HG03342 (cell line): ENCODE data around the gene TMEM238.
A peak's percentile ranks its signal among the peaks of the same experiment; 100 is the strongest.
"Not testable (repeated sequence)": the region's sequence is repeated elsewhere in the genome, so short reads cannot be mapped to it uniquely, and the experiment has no call there.

Source experiments
- ATAC-seq: cut with Tn5 transposase; IDR thresholded peaks from one replicate; pipeline ENCODE4 v1.9.1; 2021; ENCODE audit warnings: mild to moderate bottlenecking, moderate library complexity; ENCODE audit not compliant: unreplicated experiment

The TMEM238 gene, protein sequence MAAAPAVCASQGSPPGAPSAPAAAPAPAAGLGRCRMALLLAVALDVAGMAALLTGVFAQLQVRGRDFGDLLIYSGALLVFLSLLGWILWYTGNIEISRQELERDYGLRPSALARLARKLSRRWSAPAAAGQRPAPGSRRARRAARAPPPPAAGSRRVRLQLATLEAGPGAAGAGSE

GRCh38 chr19:55384131-55384919 lies at the start of gene TMEM238:
TSS of gene TMEM238 (minus strand) at chr19:55384292. CDS start at chr19:55384259, 33 bp downstream.
- ATAC-seq: no peak

GRCh38 chr19:55433292-55433691 lies 49.2 kb upstream of the TMEM238 start:
- ATAC-seq: no peak

DNA sequence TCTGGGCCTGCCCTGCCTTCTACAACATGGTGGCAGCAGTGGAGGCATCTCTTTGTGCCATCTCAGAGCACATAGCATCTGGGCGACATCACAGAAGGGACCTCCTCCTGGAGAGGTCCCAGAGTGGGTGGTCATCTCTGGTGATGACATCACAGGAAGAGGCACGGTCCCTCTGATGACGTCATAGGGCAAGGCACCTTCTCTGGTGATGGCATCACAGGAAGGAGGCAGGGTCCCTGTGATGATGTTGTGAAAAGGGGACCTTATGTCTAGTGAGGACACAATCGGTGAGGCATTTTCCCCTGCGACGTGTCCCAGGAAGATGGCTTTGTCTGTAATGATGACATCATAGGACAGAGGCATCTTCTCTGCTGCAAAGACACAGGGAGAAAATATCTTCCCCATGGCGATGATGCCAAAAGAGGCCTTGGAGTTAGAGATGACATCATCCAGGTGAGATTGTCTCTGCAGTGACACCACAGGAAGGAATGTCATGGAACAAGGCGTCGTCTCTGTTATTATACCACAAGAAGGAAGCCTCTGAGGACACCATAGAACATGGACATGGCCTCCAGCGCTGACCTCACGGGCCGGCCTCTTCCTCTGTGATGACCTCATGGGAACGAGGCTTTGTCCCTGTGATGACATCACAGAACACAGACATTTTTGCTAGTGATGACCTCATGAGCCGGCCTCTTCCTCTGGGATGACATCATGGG lies 48.3 kb upstream of the TMEM238 start:
- no peak for ATAC-seq

DNA sequence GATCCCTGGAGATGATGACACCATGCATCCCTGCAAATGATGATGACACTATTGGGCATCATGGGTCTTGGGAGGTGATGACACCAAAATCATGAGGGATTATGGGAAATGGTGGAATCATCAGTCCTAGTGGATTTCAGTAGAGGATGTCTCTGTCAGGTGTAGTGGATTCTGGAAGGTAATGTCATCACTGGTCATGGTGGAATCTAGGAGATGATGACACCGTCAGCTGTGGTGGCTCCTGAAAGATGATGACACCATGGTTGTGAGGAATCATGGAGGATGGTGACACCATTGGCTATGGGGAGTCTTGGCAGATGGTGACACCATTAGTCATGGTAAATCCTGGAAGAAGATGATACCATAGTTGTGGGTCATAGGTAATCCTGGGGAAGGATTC lies 47.1 kb upstream of the TMEM238 start:
- ATAC-seq: no peak

- ATAC-seq: no peak
Observed at GRCh38 chr19:55426042-55426441, 42.0 kb upstream of the TMEM238 start.

- ATAC-seq: no peak
Observed at GRCh38 chr19:55424518-55424917, 40.4 kb upstream of the TMEM238 start.

DNA sequence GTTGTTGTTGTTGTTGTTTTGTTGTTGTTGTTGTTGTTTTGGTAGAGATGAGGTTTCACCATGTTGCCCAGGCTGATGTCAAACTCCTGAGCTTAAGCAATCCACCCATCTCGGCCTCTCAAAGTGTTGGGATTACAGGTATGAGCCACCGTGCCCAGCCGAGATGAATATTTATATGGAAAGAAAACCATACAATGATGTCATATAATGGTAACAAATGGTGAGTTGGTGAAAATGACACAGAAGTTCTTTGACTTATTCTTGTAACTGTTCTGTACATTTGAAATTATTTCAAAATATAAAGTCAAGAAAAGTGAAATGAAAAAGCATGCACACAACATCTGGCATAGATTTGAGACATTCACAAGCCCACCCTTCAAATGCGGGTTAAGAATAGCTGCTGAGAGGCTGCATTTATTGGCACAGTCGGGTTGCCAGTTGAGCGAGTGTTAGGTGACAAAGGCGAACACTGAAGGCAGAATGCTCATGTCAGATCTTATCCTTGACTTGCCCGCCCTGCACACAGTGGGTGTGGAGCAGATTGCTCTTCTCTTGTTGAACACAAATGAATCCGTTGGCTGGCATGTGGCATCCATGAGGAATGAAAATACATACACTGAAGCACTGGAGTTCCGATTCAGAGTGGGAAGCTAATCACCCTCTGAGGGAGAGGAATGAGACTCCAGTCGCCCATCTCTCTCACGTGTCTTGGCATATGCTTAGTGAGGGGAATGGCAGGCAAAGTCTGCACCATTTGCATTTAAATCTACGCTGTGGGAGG lies 39.3 kb upstream of the TMEM238 start:
- ATAC-seq: no peak

- ATAC-seq: not testable (repeated sequence)
Observed at GRCh38 chr19:55421281-55421680, 37.2 kb upstream of the TMEM238 start.

GRCh38 chr19:55419624-55420236 lies 35.6 kb upstream of the TMEM238 start:
- ATAC-seq: no peak

GRCh38 chr19:55419103-55419502 lies 35.0 kb upstream of the TMEM238 start:
- ATAC-seq: no peak

DNA sequence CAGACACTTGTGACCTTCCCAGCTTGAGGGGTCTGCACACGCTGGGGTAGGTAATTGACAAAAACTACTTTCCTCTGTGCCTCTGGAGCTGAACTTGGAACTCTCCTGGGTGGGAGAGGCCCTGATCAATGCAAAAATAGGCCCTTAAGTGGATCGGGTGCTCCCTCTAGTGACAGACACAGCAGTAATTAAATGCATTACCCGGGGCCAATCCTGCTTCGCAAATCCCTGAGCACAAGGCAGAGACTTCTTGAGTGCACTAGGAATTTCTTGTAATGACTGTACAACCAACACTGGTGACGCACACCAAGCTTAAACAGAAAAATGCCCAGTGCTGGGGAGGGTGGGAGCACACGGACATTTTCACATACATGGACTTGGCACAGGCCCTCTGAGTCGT lies 34.1 kb upstream of the TMEM238 start:
- no peak for ATAC-seq

DNA sequence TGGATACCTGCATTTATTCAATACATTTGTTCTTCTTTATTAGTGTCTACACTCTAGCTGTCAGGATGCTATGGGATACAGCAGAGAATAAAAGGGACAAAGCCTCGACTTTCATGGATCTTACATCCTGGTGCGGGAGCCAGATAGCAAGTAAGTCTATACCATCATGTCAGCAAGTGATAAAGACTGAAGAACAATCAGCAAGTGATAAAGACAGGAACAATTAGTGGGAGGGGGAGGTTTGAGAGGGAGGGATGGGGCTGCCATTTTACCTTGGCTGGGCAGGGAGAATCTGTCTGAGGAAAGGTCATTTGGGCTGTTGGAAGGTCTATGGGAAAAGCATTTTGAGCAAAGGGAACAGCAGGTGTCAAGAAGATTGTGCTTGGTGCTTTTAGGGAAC lies 26.1 kb upstream of the TMEM238 start:
- no peak for ATAC-seq

DNA sequence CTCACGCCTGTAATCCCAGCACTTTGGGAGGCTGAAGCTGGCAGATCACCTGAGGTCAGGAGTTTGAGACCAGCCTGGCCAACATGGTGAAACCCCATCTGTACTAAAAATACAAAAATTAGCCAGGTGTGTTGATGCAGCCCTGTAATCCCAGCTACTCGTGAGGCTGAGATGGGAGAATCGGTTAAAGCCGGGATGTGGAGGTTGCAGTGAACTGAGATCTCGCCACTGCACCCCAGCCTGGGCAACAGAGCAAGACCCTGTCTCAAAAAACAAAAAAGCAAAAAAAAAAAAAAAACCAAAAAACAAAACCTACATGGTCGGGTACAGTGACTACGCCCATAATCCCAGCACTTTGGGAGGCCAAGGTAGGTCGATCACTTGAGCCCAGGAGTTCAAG lies 25.1 kb upstream of the TMEM238 start:
- not testable (repeated sequence) for ATAC-seq

- no peak for ATAC-seq
Observed at GRCh38 chr19:55408533-55408872, 24.4 kb upstream of the TMEM238 start.

DNA sequence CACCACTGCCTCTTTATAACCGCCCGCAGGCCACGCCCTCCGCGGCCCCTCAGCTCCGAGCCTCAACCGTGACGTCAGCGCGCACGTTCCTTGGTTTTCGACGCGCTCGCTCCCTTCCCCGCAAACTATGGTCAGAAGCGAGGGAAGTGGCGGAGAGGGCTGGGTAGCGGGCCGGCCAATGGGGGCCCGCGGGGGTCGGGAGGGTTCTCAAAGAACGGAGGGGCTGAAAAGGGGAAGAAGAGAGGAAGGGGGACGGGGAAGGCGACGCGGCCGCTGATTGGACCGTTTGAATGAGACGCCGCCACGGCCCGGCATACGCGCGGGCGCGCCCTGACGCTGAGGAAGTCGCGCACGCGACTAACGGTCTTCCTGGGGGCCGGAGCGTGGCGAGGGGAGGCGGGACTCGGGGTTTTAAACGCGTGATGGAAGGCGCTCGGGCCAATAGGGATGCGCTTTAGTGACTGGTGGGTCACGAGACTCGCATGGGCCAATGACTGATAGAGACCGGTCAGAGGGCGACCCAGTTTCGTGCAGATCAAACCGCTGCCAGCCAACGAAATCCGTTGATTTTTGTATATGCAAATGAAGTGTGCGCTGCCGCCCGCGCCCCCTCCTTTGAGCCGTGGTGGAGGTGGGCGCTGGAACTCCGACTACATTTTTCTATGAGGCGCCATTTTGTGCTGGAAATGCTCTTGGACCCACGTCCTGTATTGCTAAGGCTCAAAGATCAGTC lies 23.9 kb upstream of the TMEM238 start:
- ATAC-seq: peak; percentile 85

- ATAC-seq: not testable (repeated sequence)
Observed at GRCh38 chr19:55407550-55407799, 23.4 kb upstream of the TMEM238 start, which contains the start of gene UBE2S. TSS of gene UBE2S (minus strand) at chr19:55407788. CDS start at chr19:55407589, 199 bp downstream.

GRCh38 chr19:55406826-55407549 lies 22.9 kb upstream of the TMEM238 start:
- ATAC-seq: no peak

GRCh38 chr19:55406091-55406825 lies 22.2 kb upstream of the TMEM238 start:
- no peak for ATAC-seq

DNA sequence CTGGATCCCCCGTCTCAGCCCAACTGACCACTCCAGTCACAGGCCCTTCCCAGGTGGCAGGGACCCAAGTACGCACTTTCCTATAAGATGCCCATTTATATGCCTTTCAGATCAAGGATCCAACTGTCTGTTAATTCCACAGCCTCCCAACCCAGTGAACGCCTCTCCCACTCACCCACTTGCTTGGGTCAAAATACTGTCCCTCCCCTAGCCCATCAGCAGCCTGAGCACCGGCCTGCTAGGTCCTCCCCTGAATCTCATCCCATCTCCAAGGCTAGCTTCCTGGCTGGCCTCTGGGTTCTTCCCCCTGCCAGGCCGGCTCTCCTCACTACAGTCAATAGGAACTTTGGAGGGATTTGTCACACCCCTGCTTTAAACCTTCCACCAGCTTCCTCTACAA lies 21.5 kb upstream of the TMEM238 start:
- ATAC-seq: no peak
